Stimulated activated CD8-positive, alpha-beta memory T cell treated with anti-CD3 and anti-CD28 coated beads, Interleukin-7, amount 100 ng/mL, for 1 hour (primary cell): ENCODE measurements around the gene INPP5J.
"Not testable (repeated sequence)": the region's sequence is repeated elsewhere in the genome, so short reads cannot be mapped to it uniquely, and the experiment has no call there.

ENCODE experiments used
- DNase-seq, 2 donors: peaks; one replicate each; pipeline ENCODE4 v3.0.0-alpha.2; 2020; ENCODE audit warnings: low read depth in 2 of 2

INPP5J gene, protein sequence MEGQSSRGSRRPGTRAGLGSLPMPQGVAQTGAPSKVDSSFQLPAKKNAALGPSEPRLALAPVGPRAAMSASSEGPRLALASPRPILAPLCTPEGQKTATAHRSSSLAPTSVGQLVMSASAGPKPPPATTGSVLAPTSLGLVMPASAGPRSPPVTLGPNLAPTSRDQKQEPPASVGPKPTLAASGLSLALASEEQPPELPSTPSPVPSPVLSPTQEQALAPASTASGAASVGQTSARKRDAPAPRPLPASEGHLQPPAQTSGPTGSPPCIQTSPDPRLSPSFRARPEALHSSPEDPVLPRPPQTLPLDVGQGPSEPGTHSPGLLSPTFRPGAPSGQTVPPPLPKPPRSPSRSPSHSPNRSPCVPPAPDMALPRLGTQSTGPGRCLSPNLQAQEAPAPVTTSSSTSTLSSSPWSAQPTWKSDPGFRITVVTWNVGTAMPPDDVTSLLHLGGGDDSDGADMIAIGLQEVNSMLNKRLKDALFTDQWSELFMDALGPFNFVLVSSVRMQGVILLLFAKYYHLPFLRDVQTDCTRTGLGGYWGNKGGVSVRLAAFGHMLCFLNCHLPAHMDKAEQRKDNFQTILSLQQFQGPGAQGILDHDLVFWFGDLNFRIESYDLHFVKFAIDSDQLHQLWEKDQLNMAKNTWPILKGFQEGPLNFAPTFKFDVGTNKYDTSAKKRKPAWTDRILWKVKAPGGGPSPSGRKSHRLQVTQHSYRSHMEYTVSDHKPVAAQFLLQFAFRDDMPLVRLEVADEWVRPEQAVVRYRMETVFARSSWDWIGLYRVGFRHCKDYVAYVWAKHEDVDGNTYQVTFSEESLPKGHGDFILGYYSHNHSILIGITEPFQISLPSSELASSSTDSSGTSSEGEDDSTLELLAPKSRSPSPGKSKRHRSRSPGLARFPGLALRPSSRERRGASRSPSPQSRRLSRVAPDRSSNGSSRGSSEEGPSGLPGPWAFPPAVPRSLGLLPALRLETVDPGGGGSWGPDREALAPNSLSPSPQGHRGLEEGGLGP

DNA sequence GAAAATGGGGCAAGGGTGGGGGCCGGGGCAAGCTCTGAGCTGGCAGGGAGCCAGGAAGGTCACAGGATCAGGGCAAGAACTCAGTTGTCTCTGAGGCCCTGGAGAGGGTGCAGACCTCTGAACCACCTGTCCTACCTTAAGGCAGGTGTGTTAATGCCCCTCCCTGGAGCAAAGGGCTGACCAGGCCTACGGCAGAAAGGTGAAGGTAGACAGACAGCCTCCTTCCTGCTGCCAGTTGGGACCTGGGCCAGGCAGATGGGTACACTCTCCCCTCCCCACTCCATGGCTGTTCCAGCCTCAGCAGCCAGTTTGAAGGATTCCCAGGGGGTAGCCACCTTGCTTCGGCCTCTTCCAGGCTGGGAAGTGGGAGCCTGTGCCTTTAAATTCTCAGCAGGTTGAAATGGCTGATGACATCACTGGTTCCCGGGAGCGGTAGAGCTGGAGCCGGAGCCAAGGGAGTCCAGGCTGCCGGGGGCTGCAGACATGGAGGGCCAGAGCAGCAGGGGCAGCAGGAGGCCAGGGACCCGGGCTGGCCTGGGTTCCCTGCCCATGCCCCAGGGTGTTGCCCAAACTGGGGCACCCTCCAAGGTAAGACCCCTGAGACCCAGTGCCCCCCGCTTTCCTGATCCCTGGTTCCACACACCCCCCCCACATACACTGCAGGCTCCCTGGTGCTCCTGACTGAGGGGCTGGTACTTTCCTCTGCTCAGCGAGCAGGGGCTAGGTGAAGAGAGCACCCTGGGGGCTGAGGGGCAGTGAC, at the start of gene INPP5J:
Gene INPP5J, plus strand, starts transcription at position 435 of the 760 bp plus-strand sequence. Its CDS starts 49 bp downstream, at position 484.
- DNase-seq: no peak

DNA sequence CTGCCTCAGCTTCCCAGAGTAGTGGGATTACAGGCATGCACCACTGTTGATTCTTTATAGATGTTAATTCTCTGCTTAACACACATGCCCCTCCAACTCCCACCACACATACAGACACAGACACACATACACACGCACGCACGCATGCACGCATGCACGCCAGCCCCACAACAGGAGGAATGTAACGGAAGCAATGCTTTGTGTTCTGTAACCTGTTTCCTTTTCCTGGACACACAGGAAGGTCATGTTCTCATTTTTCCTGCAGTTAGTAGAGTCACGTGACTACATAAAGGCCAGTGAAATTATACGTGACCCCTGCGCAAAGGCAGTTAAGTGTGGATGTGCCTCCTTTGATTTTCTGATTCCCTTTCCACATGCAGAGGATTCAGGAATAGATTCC, 49.6 kb upstream of the INPP5J start:
- not testable (repeated sequence) for DNase-seq

DNA sequence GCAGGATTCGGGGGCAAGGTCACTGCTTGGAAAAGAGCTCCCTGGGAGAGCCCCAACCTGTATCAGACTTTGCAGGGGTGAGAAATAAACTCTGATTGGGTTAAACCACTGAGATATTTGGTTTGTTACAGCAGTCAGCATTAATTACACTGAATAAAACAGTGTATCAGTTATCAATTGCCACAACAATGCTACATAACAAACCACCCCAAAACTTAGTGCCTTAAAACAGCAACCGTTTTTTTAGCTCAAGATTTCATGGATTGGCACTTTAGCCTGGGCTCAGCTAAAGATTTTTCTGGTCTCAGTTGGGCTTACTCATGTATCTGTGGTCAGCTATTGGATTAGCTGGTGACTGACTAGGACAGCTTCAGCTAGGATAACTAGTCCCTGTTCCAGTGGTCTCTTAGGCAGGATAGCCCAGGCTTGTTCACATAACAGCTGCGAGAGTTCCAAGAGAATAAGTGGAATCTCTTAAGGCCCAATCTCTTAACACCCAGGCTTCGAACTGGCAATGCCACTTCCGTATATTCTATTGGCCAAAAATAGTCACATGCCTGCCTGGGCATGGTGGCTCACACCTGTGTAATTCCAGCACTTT, 49.1 kb upstream of the INPP5J start:
- DNase-seq: not testable (repeated sequence)

DNA sequence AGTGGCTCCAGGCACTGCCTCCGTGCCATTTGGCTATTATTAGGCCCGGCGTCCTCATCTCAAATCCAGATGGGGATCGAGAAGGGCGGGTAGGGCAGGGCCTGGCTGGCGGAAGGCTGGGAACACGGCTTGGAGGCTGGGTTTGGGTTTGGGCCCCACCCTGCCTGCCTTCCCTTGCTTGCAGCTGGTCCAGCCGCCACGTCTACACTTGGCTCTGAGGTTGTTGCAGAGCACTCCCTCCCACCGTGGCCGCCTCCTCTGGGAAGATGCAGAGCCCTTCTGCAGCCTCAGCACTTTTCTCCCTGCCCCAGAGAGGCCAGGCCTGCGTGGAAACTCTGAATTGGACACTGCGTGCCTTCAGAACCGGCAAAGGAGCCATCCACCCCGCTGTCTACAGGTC, 46.8 kb upstream of the INPP5J start:
- no peak for DNase-seq

DNA sequence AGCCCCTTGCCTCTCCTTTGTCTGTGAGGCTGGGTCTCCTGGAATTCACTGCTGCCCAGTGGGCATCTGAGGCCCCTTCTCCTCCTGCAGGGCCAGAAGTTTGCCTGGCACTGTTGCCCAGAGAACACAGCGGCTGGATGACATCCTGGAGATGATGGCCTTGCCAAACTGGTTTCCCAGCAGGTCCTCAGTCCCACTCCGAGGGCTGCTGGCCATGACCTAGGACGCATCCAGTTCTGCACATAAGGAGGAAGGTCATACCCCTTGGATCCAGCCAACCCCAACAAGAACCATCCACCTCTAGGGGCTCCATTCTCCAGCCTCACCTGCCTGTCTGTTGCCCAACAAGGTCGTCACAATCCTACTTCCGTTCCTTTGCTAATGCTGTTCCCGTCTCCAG, 45.1 kb upstream of the INPP5J start:
- no peak for DNase-seq

DNA sequence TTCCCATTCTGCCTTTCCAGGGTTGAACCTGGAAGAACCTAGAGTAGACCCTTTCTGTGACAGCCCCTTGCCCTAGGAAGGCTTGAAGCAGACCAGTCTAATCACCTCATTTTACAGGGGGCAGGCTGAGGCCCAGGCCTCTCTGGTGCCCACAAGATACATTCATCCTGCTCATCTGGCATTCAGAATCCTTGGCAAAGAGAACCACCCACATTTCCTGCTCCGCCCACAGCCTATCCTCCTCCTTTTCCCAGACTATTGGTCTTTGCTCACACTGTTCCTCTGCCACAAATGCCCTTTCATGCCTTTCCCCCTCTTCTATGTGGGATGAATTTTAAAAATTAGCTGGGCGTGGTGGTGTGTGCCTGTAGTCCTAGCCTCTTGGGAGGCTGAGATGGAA, 44.4 kb upstream of the INPP5J start:
- DNase-seq: not testable (repeated sequence)

DNA sequence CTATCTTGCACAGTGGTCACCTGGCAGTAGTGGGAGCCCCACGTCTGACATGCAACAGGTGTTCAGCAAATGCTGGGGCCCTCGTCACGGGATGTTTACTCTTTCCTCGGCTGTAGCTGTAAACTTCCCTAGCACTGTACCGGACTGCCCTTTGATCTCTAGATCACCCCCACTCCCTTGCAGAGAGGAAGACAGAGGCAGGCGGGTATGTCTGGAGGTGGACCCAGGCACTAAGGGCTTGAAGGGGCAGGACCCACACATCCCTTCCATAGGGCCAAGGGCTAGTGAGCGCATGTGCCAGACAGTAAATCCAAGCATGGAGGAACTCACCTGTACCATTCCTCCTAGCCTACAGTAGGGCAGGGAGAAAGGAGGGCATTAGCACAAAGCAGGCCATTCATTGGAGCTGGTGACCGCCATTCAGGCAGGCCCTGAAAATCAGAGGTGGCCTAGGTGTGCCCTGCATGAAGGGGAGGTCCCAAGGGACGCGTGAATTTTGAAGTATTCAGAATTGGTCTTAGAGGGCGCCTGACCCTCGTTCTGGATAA, 43.6 kb upstream of the INPP5J start:
- no peak for DNase-seq

DNA sequence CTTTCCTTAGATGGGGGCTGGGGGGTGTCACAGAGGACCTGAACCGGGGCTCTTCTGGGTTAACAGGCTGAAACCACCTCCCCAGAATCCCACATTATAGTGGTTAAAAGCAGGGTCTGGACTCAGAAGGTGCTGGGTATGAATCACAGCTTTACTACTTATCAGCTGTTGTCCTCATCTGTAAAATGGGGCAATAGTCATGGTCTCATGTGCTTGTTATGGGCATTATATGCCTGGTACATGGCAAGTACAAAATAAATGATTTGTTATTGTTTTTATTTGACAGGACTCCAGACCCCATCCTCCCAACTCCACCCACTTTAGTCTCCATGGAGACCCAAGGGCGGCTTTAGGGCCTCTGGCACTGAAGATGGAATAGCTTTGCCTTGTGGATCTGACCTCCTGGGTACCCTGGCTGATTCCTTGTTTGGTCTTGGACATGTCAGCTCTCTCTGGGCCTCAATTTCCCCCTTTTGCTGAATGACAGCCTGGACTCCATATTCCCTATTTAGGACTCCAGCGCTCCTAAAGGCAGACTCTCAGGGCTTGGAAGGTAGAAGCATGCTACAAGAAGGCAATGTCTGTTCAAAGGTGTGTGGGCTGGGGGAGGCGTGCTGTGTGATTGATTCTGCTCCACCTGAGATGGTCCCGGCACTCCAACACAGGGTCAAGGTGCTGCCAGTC, 42.5 kb upstream of the INPP5J start:
- no peak for DNase-seq

DNA sequence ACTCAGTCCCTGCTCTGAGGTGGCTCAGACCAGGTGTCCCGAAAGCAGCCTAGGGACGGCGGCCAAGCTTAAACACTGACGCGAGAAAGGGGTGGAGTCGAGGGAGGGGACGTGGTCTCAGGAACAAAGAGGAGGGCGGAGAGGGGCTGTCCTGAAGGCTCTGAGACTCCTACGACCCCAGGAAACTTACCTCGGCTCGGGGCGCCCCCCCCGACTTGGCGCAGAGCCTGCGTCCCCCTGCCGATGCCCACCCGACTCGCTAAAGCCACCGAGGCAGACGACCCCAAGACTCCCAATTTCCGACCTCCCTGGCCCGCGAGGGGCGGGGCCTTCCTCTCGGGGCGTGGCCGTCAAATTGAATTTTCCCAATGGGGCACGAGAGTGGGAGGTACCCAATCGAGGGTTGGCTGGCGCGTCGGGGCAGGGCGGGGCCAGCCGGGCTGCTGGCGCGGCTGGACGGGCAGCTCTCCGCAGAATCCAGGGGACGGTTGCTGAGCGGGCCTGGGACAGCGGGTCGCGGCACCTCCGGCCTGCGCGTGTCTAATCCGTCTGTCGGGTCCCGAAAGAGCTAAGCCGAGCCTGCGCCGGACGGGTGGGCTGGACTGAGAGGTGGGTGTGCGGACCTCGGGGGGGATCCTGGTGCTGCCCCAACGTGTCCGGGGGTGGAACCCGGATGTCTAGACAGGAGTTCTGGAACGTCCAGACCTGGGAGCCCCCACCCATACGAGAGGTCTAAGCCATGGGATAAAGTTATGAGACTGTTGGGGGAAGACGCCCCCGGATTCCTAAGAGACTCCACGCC, 41.7 kb upstream of the INPP5J start, which contains the start of gene SMTN:
Gene SMTN, plus strand, starts transcription at position 471 of the 802 bp plus-strand sequence. CDS start 1,941 bp downstream, outside the sequence.
- peak; percentile 73 to 80 for DNase-seq

DNA sequence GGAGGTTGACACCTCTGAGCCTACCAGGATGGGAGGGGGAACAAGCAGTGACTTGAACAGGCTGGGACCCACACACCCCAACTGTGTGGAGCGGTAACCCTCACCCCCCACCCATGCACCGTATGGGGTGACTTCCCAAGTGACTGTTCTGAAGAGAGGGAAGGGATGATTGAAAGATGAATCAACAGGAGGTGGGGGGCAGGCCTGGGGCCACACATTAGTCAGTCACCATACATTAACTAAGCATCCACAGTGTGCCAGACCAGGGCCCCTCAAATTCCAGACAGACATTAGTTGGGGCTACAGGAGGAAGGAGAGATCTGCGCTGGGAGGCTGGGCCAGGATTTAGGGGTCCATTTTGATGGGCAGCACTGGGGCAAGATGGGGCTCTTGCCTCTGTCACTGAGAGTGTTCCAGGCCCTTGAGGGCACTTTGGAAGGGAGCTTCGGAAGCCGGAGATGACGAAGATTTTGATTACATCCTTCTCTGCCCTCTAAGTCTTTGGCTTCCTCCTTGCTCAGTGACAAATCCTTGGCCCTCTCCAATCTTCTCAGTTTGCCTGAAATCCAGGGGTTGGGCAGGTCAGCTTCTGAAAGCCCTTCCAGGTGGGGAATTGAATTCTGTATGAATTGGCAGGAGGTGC, 40.7 kb upstream of the INPP5J start:
- DNase-seq: no peak

DNA sequence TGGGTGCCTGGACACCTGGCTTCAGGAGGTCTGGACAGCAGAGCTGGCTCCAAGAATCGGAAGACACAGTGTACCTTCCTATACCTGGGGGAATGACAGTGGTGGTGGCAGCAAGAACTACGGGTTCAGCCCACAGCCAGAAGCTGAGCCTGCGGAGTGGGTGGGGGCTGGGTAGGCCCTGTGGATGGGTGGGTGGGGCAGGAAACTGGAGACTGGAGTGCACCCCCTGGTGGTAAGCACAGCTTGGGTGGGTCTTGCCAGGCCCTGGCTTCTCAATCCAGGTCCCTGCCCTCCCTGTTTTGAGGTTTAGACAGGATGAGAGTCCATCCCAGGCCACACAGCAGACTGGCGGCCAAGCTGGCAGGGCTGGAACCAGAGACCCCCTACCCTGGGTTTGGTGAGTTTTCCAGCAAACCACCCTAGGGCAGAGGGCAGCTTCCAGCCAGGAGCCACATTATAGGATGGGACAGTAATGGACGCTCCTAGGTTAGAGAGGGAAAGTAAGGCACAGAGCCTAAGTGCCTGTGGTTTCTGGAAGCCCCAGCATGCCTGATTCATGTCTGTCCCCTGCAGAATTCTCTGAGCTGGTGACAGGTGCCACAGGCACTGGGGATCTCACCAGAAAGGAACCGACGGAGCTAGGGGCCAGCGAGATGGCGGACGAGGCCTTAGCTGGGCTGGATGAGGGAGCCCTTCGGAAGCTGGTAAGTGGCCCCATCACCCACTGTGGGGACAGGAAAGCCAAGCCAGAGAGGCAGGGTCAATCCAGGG, 40.0 kb upstream of the INPP5J start:
- DNase-seq: peak in 1 of 2 donors; percentile 13

DNA sequence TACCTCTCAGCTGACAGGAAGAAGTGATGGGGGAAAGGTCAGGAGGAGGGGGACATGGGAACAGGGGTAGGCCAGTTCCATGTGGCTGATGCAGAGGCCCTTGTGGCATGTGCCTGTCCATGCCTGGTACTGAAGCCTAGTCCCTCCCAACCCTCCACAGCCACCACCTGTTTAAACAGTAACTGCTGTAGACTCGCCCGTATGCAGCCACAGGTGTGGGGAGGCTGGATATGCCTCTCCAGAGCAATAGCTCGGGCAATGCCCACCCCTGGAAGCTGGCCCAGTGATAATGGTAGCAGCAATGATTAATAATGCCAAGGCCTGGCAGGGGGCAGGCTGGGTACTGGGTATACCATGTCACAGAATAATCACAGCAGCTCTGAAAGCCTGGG, 39.4 kb upstream of the INPP5J start:
- DNase-seq: no peak

DNA sequence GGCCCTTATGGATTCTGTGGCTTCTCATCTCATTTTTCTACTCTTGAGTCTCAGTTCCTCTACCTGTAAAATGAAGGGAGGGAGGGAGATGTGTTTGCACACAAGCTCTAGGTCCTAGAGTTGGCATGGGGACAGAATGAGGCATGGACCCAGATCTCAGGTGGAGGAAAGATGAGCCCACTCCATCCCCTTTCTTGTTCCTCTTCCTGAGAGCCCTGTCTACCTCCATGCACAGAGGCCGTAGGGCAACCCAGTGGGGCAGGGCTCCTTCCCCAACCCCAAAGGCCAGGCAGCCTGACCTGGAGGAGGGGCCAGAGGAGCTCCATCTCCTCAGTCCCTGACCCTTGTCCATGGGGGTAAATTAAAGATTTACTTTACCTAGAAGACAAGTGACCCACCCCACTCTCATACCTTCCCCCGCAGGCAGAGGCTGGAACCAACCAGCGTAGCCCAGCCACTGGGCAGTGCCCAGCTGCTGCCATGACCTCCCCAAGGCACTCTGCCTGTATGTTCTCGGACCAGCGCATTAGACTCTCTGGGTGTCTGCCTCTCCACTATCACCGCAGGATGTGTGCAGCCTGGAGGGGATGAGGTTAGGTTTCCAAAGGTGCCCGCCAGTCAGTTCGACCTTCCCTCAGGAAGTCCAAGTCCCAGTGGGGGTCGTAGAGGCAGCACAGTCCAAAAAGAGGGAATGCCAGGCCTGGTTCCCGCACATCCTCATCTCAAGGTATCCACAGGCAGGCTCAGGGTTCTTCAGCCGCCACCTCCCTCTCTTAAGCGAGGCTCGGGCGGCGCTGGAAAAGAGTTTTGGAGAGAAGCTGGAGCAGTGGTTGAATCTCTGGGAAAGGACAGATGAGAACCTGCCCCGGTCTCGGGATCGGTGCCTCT, 38.6 kb upstream of the INPP5J start:
- no peak for DNase-seq

DNA sequence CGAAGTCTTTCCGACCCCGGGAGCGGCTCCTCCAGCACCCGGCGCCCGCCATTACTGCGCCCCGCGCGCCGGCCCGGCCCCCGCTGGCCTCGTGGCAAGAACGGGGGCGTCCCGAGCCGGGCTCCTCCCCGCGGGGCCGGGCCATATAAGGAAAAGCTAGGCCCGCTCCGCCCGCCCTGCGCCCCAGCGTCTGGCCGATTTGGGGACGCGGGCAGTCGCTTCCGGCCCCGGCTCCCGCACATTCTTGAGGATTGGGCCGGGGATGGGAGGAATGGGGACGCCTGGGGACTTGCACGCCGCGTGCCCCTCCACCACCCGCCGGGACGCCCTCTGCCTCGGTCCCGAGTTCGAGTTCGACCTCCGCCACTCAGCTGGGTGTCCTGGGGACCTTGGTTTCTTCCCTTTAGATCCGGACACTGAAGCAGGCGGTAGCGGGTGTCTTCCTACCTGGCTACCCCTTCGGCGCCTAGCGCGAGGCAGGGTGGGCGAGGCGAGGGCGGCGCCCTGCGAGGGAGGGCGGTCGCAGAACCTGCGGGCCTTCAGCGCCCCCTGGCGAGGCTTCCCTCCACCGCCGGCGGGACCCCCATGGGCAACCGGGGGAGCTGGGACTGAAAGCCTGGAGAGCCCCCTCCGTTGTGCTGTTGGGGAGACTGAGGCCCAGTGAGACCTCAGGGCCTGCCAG, 37.8 kb upstream of the INPP5J start:
- peak; percentile 71 to 77 for DNase-seq

DNA sequence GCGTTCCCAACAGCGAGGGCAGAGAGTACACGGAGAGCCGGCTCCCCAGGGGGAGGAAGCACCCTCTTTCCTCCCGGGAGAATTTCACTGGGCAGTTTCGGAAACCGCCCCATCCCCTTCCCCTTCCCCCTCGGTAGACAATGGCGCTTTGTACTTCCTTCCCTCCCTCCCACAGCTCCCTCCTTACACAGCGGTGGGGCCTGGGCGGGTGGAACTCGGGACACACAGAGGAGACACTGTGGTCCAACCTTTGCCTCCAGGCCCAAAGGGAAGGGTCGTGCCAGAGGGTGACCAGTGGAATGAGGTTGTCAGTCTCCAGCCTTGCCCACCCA, 37.3 kb upstream of the INPP5J start:
- DNase-seq: no peak

DNA sequence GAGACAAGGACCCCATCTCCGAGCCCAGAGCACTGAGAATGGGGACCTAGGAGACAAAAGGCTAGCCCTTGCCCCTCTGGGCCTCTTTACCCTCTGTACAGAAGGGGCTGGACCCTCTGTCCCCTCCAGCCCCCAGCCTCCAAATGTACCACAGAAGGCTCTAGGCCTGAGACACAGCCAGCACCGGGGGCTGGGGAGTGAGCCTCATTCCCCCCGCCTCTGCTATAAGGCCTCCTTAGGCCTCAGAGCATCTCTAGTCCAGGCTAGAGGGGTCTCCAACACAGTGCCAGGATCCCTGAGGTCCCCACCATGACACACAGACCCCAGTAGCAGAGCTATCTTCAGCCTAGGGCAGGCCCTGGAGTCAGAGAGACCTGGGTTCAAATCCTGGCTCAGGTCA, 36.8 kb upstream of the INPP5J start:
- DNase-seq: no peak
